A549 (cell line): ENCODE results near the gene PCDHA13. TPM values are rescaled to one million over a fixed set of nuclear protein-coding genes. Genes with fewer than 3 reads are reported as not detected.

Experiments
- ATAC-seq, 2 experiments: fragments of 200-7000 bp in 1 of 2; fragments of >200 bp in 1 of 2; cut with Nextera tagmentation in 1 of 2; cut with Tn5 transposase in 1 of 2; 3 replicates each; pipeline versions ENCODE4 v1.8.0 to v1.9.1; 2018 to 2020; ENCODE audit warnings: mild to moderate bottlenecking in 1 of 2, moderate library complexity in 1 of 2
- CTCF ChIA-PET: fragments of 300-600 bp; sonication (Branson Sonifier 250); formaldehyde crosslinking; extraction: SDS; loops from one replicate; lab custom pipeline; 2021; ENCODE audit warnings: antibody characterized with exemption, inconsistent platforms; lab: Yijun Ruan, JAX
- POLR2A ChIA-PET: fragments of 350-600 bp; formaldehyde crosslinking; extraction: SDS; loops from one replicate; lab custom pipeline; 2021; ENCODE audit warnings: antibody characterized with exemption, inconsistent platforms; lab: Yijun Ruan, JAX
- DNase-seq, 2 experiments: peaks; one replicate each; pipeline versions ENCODE4 v3.0.0 to v3.0.0-alpha.2; 2011 to 2016; ENCODE audit warnings: low read depth in 1 of 2, low spot score in 1 of 2
- FAIRE-seq: peaks from 2 replicates; lab custom pipeline; 2011; peaks lifted over from hg19 to GRCh38; lab: Jason Lieb, UNC
- H3K27ac ChIP-seq, 2 experiments: fragments of >200 bp; sonication (Bioruptor Twin); formaldehyde crosslinking; 3 replicates each; pipeline ENCODE4 v1.5.1; 2016 to 2017
- H3K4me1 ChIP-seq: fragments of >200 bp; sonication (Bioruptor Twin); formaldehyde crosslinking; 3 replicates; pipeline ENCODE4 v1.6.1; 2016
- H3K4me2 ChIP-seq: fragments of >200 bp; sonication (Bioruptor Twin); formaldehyde crosslinking; 3 replicates; pipeline ENCODE4 v1.6.1; 2016
- H3K4me3 ChIP-seq: fragments of >200 bp; sonication (Bioruptor Twin); formaldehyde crosslinking; 3 replicates; pipeline ENCODE4 v1.5.1; 2016
- H3K9me3 ChIP-seq: fragments of >200 bp; sonication (Bioruptor Twin); formaldehyde crosslinking; 3 replicates; pipeline ENCODE4 v1.6.1; 2016
- ATOH8 ChIP-seq: fragments of 250-450 bp; sonication (Bioruptor Pico); IDR thresholded peaks from 2 replicates; pipeline ENCODE4 v1.5.0; 2020; ENCODE audit warnings: low read depth, mild to moderate bottlenecking, moderate library complexity
- BCL3 ChIP-seq: fragments of >200 bp; sonication (Bioruptor Twin); formaldehyde crosslinking; IDR thresholded peaks from 3 replicates; pipeline ENCODE4 v1.6.1; 2016
- ESRRA ChIP-seq: fragments of 150-350 bp; IDR thresholded peaks from 2 replicates; pipeline ENCODE4 v1.6.1; 2014; ENCODE audit warnings: mild to moderate bottlenecking, low read length, borderline replicate concordance
- FOXS1 ChIP-seq: fragments of 250-450 bp; sonication (Bioruptor Pico); IDR thresholded peaks from 2 replicates; pipeline ENCODE4 v1.5.0; 2020; ENCODE audit warnings: mild to moderate bottlenecking, moderate library complexity
- GATA3 ChIP-seq: IDR thresholded peaks from 2 replicates; pipeline ENCODE4 v1.6.1; 2012; ENCODE audit warnings: borderline replicate concordance
- HOXB13 ChIP-seq: fragments of 250-450 bp; sonication (Bioruptor Pico); IDR thresholded peaks from 2 replicates; pipeline ENCODE4 v1.5.0; 2020; ENCODE audit warnings: low read depth, mild to moderate bottlenecking, moderate library complexity
- JUN ChIP-seq, 2 experiments: fragments of >200 bp; sonication (Bioruptor Twin); formaldehyde crosslinking; IDR thresholded peaks; 2 replicates in 1 of 2; 3 replicates in 1 of 2; pipeline ENCODE4 v1.6.1; 2016 to 2017
- JUNB ChIP-seq: fragments of >200 bp; sonication (Bioruptor Twin); formaldehyde crosslinking; IDR thresholded peaks from 2 replicates; pipeline ENCODE4 v1.6.1; 2016
- NPAS2 ChIP-seq: fragments of 250-450 bp; sonication (Bioruptor Pico); IDR thresholded peaks from 2 replicates; pipeline ENCODE4 v1.8.0; 2022; ENCODE audit warnings: mild to moderate bottlenecking, moderate library complexity, borderline replicate concordance
- POLR2A ChIP-seq: IDR thresholded peaks from 2 replicates; pipeline ENCODE4 v1.6.1; 2012; ENCODE audit warnings: mild to moderate bottlenecking, low read length
- RCOR1 ChIP-seq: fragments of 150-350 bp; IDR thresholded peaks from 2 replicates; pipeline ENCODE4 v1.6.1; 2014; ENCODE audit warnings: antibody characterized with exemption, low read length, low read depth
- REST ChIP-seq: fragments of 200-600 bp; sonication (generic); IDR thresholded peaks from 2 replicates; pipeline ENCODE4 v1.6.1; 2016; ENCODE audit warnings: antibody characterized with exemption, mild to moderate bottlenecking, moderate library complexity
- SMC3 ChIP-seq: fragments of >200 bp; sonication (Bioruptor Twin); formaldehyde crosslinking; IDR thresholded peaks from 3 replicates; pipeline ENCODE4 v1.6.1; 2018; ENCODE audit warnings: inconsistent platforms
- SREBF2 ChIP-seq: fragments of 450-650 bp; IDR thresholded peaks from 2 replicates; pipeline ENCODE4 v1.6.1; 2014; ENCODE audit warnings: mild to moderate bottlenecking, moderate library complexity
- WGBS: methylation state at CpG from one replicate; pipeline ENCODE4 v1.1.6; 2017; ENCODE audit errors: missing lambda C conversion rate; 5-methylcytosine and 5-hydroxymethylcytosine counted together
- polyA plus RNA-seq, 4 experiments: library from polyadenylated mRNA; depleted of rRNA in 3 of 4; stranded (reverse); fragments of >200 nt; fragmentation: RNase III in 1 of 4; extraction: RNeasy Plus Mini Kit Qiagen cat#74134 plus additional on column Dnase treatment in 1 of 4; gene quantifications; 2 replicates in 3 of 4; 3 replicates in 1 of 4; pipeline ENCODE4 v1.2.3, GENCODE V29; 2011 to 2017
- TF ChIP-seq, protein P1 (sequence below): fragments of >200 bp; sonication (Bioruptor Twin); formaldehyde crosslinking; IDR thresholded peaks from 2 replicates; pipeline ENCODE4 v1.6.1; 2016
- TF ChIP-seq, protein P2 (sequence below): fragments of 450-650 bp; IDR thresholded peaks from 2 replicates; pipeline ENCODE4 v1.6.1; 2014; ENCODE audit warnings: antibody characterized with exemption

The PCDHA13 gene
- polyA plus RNA-seq, 2 of the 4 experiments (the other 2 are of a cell fraction): 0.14 TPM; not detected in 1

DNA sequence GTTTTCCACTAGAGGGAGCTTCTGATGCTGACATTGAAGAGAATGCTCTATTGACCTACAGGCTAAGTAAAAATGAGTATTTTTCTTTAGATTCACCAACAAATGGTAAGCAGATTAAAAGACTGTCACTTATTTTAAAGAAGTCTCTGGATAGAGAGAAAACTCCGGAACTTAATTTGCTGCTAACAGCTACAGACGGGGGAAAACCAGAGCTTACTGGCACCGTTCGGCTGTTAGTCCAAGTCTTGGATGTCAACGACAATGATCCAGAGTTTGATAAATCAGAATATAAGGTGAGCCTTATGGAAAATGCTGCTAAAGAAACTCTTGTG lies 12.4 kb upstream of the PCDHA13 start:
- ATAC-seq: peak; percentile 68 to 78; a peak in 4 of 6 replicates
- Histone ChIP-seq H3K4me3 (no peak overlapping the region), H3K27ac (no peak overlapping the region), H3K4me1 (no peaks in the 10 kb centered on the region), H3K9me3 (no peaks in the 10 kb centered on the region), H3K4me2 (no peak overlapping the region)
- ChIA-PET POLR2A (interaction anchor here (0.8 to 1.0 kb wide), 2 partner anchors 170 to 171 kb away, joined by 4 read pairs; no protein-coding TSS in a partner anchor), CTCF (interaction anchor here (0.5 to 3.4 kb wide), 17 partner anchors 15 to 589 kb away, joined by 3 to 36 read pairs (median 3); partner anchors contain the start of genes PCDHA2, PCDHAC1, PCDHB1 and PCDHB3)
- TF ChIP-seq HOXB13 (no peak), JUNB (no peak), SMC3 (no peak), ATOH8 (no peak), NPAS2 (CRISPR knock-in tag) (no peak)
- WGBS: 80% methylated on average over 5 of the region's 5 CpGs
- DNase-seq: no peak
- no peak for FAIRE-seq

DNA sequence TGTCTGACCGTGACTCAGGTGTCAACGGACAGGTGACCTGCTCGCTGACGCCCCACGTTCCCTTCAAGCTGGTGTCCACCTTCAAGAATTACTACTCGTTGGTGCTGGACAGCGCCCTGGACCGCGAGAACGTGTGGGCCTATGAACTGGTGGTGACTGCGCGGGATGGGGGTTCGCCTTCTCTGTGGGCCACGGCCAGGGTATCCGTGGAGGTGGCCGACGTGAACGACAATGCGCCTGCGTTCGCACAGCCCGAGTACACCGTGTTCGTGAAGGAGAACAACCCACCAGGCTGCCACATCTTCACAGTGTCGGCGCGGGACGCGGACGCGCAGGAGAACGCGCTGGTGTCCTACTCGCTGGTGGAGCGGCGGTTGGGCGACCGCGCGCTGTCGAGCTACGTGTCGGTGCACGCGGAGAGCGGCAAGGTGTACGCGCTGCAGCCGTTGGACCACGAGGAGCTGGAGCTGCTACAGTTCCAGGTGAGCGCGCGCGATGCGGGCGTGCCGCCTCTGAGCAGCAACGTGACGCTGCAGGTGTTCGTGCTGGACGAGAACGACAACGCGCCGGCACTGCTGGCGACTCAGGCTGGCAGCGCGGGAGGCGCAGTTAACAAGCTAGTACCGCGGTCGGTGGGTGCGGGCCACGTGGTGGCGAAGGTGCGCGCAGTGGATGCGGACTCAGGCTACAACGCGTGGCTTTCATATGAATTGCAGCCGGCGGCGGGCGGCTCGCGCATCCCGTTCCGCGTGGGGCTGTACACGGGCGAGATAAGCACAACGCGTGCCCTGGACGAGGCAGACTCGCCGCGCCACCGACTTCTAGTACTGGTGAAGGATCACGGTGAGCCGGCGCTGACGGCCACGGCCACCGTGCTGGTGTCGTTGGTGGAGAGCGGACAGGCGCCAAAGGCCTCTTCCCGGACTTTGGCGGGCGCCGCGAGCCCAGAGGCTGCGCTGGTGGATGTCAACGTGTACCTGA lies 11.4 kb upstream of the PCDHA13 start:
- ATAC-seq: no peak
- Histone ChIP-seq H3K4me3 (no peak overlapping the region), H3K27ac (no peak overlapping the region), H3K9me3 (no peaks in the 10 kb centered on the region)
- POLR2A ChIA-PET: no interaction called here
- no peak for DNase-seq
- no peak for TF ChIP-seq JUNB
- TF ChIP-seq ESRRA: no peak
- no peak for TF ChIP-seq POLR2A
- no peak for TF ChIP-seq GATA3
- no peak for TF ChIP-seq SREBF2
- TF ChIP-seq FOXS1 (CRISPR knock-in tag): no peak
- TF ChIP-seq, protein P1, sequence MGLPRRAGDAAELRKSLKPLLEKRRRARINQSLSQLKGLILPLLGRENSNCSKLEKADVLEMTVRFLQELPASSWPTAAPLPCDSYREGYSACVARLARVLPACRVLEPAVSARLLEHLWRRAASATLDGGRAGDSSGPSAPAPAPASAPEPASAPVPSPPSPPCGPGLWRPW: no peak
- no peak for TF ChIP-seq RCOR1
- no peak for TF ChIP-seq BCL3
- TF ChIP-seq REST: no peak
- TF ChIP-seq, protein P2, sequence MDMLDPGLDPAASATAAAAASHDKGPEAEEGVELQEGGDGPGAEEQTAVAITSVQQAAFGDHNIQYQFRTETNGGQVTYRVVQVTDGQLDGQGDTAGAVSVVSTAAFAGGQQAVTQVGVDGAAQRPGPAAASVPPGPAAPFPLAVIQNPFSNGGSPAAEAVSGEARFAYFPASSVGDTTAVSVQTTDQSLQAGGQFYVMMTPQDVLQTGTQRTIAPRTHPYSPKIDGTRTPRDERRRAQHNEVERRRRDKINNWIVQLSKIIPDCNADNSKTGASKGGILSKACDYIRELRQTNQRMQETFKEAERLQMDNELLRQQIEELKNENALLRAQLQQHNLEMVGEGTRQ: no peak
- TF ChIP-seq JUN (IDR thresholded peaks at IDR 0.05): no peak
- TF ChIP-seq, all 56 proteins: peak for 0
- Histone ChIP-seq H3K4me1 (no peaks in the 10 kb centered on the region), H3K4me2 (no peak overlapping the region)
- CTCF ChIA-PET: interaction anchor here (0.5 to 3.4 kb wide), 6 partner anchors 8 to 171 kb away, joined by 3 to 36 read pairs (median 4); partner anchors contain the start of gene PCDHAC1
- FAIRE-seq: no peak
- WGBS: 91% methylated on average over 108 of the region's 114 CpGs
